MM.1S (cell line): ENCODE measurements around the gene MAPRE3.

ENCODE experiments used
- DNase-seq: peaks from one replicate; pipeline ENCODE4 v3.0.0-alpha.2; 2015
- H2AFZ ChIP-seq: fragments of 300-600 bp; sonication (generic); 2 replicates; pipeline ENCODE4 v1.6.0; 2016; ENCODE audit warnings: antibody characterized with exemption, low read length
- H3F3A ChIP-seq: fragments of 300-600 bp; sonication (generic); 2 replicates; pipeline ENCODE4 v1.6.1; 2016; ENCODE audit warnings: mild to moderate bottlenecking, antibody characterized with exemption, low read length, moderate library complexity, mixed read lengths; ENCODE audit not compliant: insufficient read depth
- H3K27ac ChIP-seq: fragments of 300-600 bp; sonication (generic); 2 replicates; pipeline ENCODE4 v1.5.1; 2016; ENCODE audit warnings: mild to moderate bottlenecking, low read length
- H3K27me3 ChIP-seq: fragments of 300-600 bp; sonication (generic); replicated peaks from 2 replicates; pipeline ENCODE4 v1.6.0; 2016; ENCODE audit warnings: low read length; ENCODE audit not compliant: insufficient read depth
- H3K36me3 ChIP-seq: fragments of 300-600 bp; sonication (generic); replicated peaks from 2 replicates; pipeline ENCODE4 v1.6.1; 2016; ENCODE audit warnings: mild to moderate bottlenecking, low read length, mixed read lengths; ENCODE audit not compliant: insufficient read depth
- H3K4me1 ChIP-seq: fragments of 300-600 bp; sonication (generic); 2 replicates; pipeline ENCODE4 v1.6.1; 2016; ENCODE audit warnings: low read length, mixed read lengths
- H3K4me2 ChIP-seq: fragments of 300-600 bp; sonication (generic); 2 replicates; pipeline ENCODE4 v1.6.0; 2016; ENCODE audit warnings: low read depth, low read length
- H3K4me3 ChIP-seq: fragments of 300-600 bp; sonication (generic); 2 replicates; pipeline ENCODE4 v1.5.1; 2016; ENCODE audit warnings: low read length, mixed read lengths
- H3K79me2 ChIP-seq: fragments of 300-600 bp; sonication (generic); 2 replicates; pipeline ENCODE4 v1.6.1; 2016; ENCODE audit warnings: mixed run types, low read length, mixed read lengths
- H3K9ac ChIP-seq: fragments of 300-600 bp; sonication (generic); 2 replicates; pipeline ENCODE4 v1.6.1; 2016; ENCODE audit warnings: low read length, mixed read lengths
- H3K9me2 ChIP-seq: fragments of 300-600 bp; sonication (generic); replicated peaks from 2 replicates; pipeline ENCODE4 v1.6.1; 2016; ENCODE audit warnings: mild to moderate bottlenecking, low read length, mixed read lengths; ENCODE audit not compliant: insufficient read depth
- H3K9me3 ChIP-seq: fragments of 300-600 bp; sonication (generic); replicated peaks from 2 replicates; pipeline ENCODE4 v1.6.1; 2016; ENCODE audit warnings: mild to moderate bottlenecking, low read length, mixed read lengths; ENCODE audit not compliant: insufficient read depth
- H4K20me1 ChIP-seq: fragments of 300-600 bp; sonication (generic); 2 replicates; pipeline ENCODE4 v1.6.1; 2016; ENCODE audit warnings: mild to moderate bottlenecking, low read length, moderate library complexity, mixed read lengths; ENCODE audit not compliant: insufficient read depth
- EZH2 ChIP-seq: fragments of 300-600 bp; sonication (generic); optimal IDR thresholded peaks from 2 replicates; pipeline ENCODE3; 2017; ENCODE audit warnings: low read depth, mild to moderate bottlenecking, antibody characterized with exemption, low read length, mixed read lengths
- EZH2phosphoT487 ChIP-seq: fragments of 300-600 bp; sonication (generic); IDR thresholded peaks from 2 replicates; pipeline ENCODE4 v1.6.1; 2018; ENCODE audit warnings: antibody characterized with exemption, low read length
- TF ChIP-seq, protein P1 (sequence below): fragments of 300-600 bp; sonication (generic); IDR thresholded peaks from 2 replicates; pipeline ENCODE4 v1.5.1; 2016; ENCODE audit warnings: antibody characterized with exemption, low read length, mixed read lengths

Gene MAPRE3

GRCh38 chr2:27069436-27069835 lies 99.0 kb downstream of the MAPRE3 start:
- H3K4me1 ChIP-seq: peaks cover 22% of the 10 kb centered on the region
- no peak overlapping the region for H3K9ac ChIP-seq
- H3K4me2 ChIP-seq: no peak overlapping the region
- no peaks in the 10 kb centered on the region for H3K36me3 ChIP-seq
- H2AFZ ChIP-seq: no peak overlapping the region
- DNase-seq: no peak
- TF ChIP-seq EZH2: no peak
- TF ChIP-seq, protein P1, sequence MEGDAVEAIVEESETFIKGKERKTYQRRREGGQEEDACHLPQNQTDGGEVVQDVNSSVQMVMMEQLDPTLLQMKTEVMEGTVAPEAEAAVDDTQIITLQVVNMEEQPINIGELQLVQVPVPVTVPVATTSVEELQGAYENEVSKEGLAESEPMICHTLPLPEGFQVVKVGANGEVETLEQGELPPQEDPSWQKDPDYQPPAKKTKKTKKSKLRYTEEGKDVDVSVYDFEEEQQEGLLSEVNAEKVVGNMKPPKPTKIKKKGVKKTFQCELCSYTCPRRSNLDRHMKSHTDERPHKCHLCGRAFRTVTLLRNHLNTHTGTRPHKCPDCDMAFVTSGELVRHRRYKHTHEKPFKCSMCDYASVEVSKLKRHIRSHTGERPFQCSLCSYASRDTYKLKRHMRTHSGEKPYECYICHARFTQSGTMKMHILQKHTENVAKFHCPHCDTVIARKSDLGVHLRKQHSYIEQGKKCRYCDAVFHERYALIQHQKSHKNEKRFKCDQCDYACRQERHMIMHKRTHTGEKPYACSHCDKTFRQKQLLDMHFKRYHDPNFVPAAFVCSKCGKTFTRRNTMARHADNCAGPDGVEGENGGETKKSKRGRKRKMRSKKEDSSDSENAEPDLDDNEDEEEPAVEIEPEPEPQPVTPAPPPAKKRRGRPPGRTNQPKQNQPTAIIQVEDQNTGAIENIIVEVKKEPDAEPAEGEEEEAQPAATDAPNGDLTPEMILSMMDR: no peak
- no peaks in the 10 kb centered on the region for H3K9me2 ChIP-seq
- no peak overlapping the region for H3K4me3 ChIP-seq
- H3K27me3 ChIP-seq: no peaks in the 10 kb centered on the region
- H3K79me2 ChIP-seq: peaks cover 33% of the 10 kb centered on the region
- H3K9me3 ChIP-seq: no peaks in the 10 kb centered on the region
- no peaks in the 10 kb centered on the region for H4K20me1 ChIP-seq
- peaks cover 9% of the 10 kb centered on the region; the same call in 1 of the 2 replicates for H3F3A ChIP-seq
- H3K27ac ChIP-seq: no peak overlapping the region

DNA sequence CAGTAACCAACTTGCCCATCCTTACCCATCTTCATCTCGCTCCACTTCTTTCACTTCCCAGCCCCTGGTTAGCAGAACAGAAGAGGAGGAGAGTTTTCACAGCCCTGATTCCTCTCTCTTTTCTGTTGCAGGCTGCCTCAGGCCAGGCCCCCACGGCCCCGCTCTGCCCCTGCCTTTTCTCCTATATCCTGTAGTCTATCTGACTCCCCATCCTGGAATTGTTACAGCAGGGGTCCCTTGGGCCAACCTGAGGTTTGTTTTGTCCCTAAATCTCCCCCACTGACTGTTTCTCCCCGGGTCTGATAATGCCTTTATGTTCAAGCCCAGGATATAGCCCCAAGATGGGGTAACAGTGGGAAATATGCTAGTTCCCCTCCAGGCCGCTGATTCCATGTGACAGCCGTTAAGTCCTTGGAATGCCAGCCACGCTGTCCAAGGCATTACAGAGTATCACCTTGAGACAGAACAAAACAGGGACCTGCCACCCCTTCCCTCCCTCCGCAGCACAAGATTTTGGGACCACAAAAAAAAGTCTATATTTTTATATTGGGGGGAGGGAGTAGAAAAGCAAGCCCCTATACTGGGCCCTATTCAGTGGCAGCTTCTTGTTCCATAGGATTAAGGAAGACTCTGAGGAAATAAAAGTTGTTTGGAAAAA lies 99.7 kb downstream of the MAPRE3 start:
- Histone ChIP-seq H3K36me3 (no peaks in the 10 kb centered on the region), H2AFZ (no peak overlapping the region), H3K4me2 (peak overlapping the region; percentile 90), H3K9me3 (no peaks in the 10 kb centered on the region), H3K4me3 (peak overlapping the region; percentile 100), H4K20me1 (no peaks in the 10 kb centered on the region), H3K79me2 (peaks cover 33% of the 10 kb centered on the region), H3K27me3 (no peaks in the 10 kb centered on the region), H3K9ac (peak overlapping the region; percentile 88), H3F3A (peaks cover 12% of the 10 kb centered on the region), H3K27ac (no peak overlapping the region), H3K9me2 (no peaks in the 10 kb centered on the region), H3K4me1 (peaks cover 29% of the 10 kb centered on the region)
- TF ChIP-seq EZH2 (no peak), EZH2phosphoT487 (no peak)
- DNase-seq: no peak

GRCh38 chr2:27070653-27071276 lies 100.3 kb downstream of the MAPRE3 start:
- H4K20me1 ChIP-seq: no peaks in the 10 kb centered on the region
- peak overlapping the region; percentile 88 for H3K9ac ChIP-seq
- H2AFZ ChIP-seq: peak overlapping the region; percentile 78
- TF ChIP-seq EZH2phosphoT487 (no peak), EZH2 (no peak)
- TF ChIP-seq, protein P1: no peak
- H3K9me2 ChIP-seq: no peaks in the 10 kb centered on the region
- peaks cover 36% of the 10 kb centered on the region for H3K4me1 ChIP-seq
- H3K9me3 ChIP-seq: no peaks in the 10 kb centered on the region
- H3K36me3 ChIP-seq: no peaks in the 10 kb centered on the region
- H3K27ac ChIP-seq: peak overlapping the region; percentile 61; the same call in 1 of the 2 replicates
- H3F3A ChIP-seq: peaks cover 11% of the 10 kb centered on the region
- DNase-seq: no peak
- no peaks in the 10 kb centered on the region for H3K27me3 ChIP-seq
- peaks cover 33% of the 10 kb centered on the region for H3K79me2 ChIP-seq
- peak overlapping the region; percentile 100 for H3K4me3 ChIP-seq
- peak overlapping the region; percentile 90 for H3K4me2 ChIP-seq
